Skeletal muscle tissue (tissue), 4 donors: ENCODE measurements around the gene PRXL2A. TPM values are rescaled to one million over a fixed set of nuclear protein-coding genes. Genes with fewer than 3 reads are reported as not detected.

ENCODE experiments used
- H3K27ac ChIP-seq: one replicate; pipeline ENCODE4 v1.7.0; 2013; ENCODE audit warnings: mild to moderate bottlenecking, low read depth, low read length, inconsistent platforms
- H3K27me3 ChIP-seq, 3 donors: one replicate each; pipeline ENCODE4 v1.7.0; 2013; ENCODE audit warnings: low read length in 3 of 3; ENCODE audit not compliant: control insufficient read depth in 3 of 3, insufficient read depth in 3 of 3
- H3K36me3 ChIP-seq, 3 donors: one replicate each; pipeline ENCODE4 v1.7.0; 2013; ENCODE audit warnings: low read length in 3 of 3; ENCODE audit not compliant: control insufficient read depth in 3 of 3, insufficient read depth in 3 of 3
- H3K4me1 ChIP-seq, 3 donors: one replicate each; pipeline ENCODE4 v1.7.0; 2013; ENCODE audit warnings: low read length in 3 of 3, mild to moderate bottlenecking in 3 of 3; ENCODE audit not compliant: control insufficient read depth in 3 of 3, insufficient read depth in 3 of 3
- H3K4me3 ChIP-seq, 3 donors: one replicate each; pipeline ENCODE4 v1.7.0; 2013; ENCODE audit warnings: low read length in 3 of 3
- H3K9ac ChIP-seq, 3 donors: one replicate each; pipeline ENCODE4 v1.7.0; 2013; ENCODE audit warnings: low read length in 3 of 3, mild to moderate bottlenecking in 3 of 3, moderate library complexity in 2 of 3, low read depth in 1 of 3
- H3K9me3 ChIP-seq, 3 donors: one replicate each; pipeline ENCODE4 v1.7.0; 2013; ENCODE audit warnings: low read length in 3 of 3; ENCODE audit not compliant: control insufficient read depth in 3 of 3
- total RNA-seq: library from RNA; depleted of rRNA; stranded (reverse); fragments of >200 nt; gene quantifications from one replicate; pipeline ENCODE4 v1.2.3, GENCODE V29; 2014
- donor health status: Osteomylitis.

PRXL2A gene
- total RNA-seq, 1 donor from 2014 or later: 19.3 TPM

GRCh38 chr10:80458638-80459037 lies 50.3 kb downstream of the PRXL2A start:
- Histone ChIP-seq H3K4me1 (peaks cover 71 to 77% (median 75%) of the 10 kb centered on the region in 3 donors), H3K4me3 (no peak overlapping the region), H3K36me3 (peaks cover 0 to 2% (median 0%) of the 10 kb centered on the region in 3 donors), H3K9ac (peak overlapping the region in 1 of 3 donors; percentile 35), H3K27ac (peak overlapping the region; percentile 63), H3K27me3 (no peaks in the 10 kb centered on the region), H3K9me3 (no peaks in the 10 kb centered on the region)

- H3K27me3 ChIP-seq: no peaks in the 10 kb centered on the region
- peak overlapping the region in 2 of 3 donors; percentile 22 to 54 for H3K9ac ChIP-seq
- no peaks in the 10 kb centered on the region for H3K9me3 ChIP-seq
- H3K4me3 ChIP-seq: peak overlapping the region; percentile 6 to 17 (median 16)
- H3K36me3 ChIP-seq: peaks cover 0 to 2% (median 0%) of the 10 kb centered on the region in 3 donors
- peaks cover 77 to 82% (median 80%) of the 10 kb centered on the region in 3 donors for H3K4me1 ChIP-seq
- peak overlapping the region; percentile 63 for H3K27ac ChIP-seq
These were observed 50.9 kb downstream of the PRXL2A start for GRCh38 chr10:80459047-80459865.

- peak overlapping the region; percentile 4 to 33 (median 31) for H3K4me3 ChIP-seq
These were observed 52.3 kb downstream of the PRXL2A start for GRCh38 chr10:80460399-80461207.

GRCh38 chr10:80461208-80462183 lies 53.1 kb downstream of the PRXL2A start:
- Histone ChIP-seq H3K27ac (peak overlapping the region; percentile 49), H3K4me3 (peak overlapping the region in 1 of 3 donors; percentile 33), H3K9me3 (no peaks in the 10 kb centered on the region), H3K4me1 (peaks cover 84 to 86% (median 85%) of the 10 kb centered on the region in 3 donors), H3K36me3 (peaks cover 0 to 2% (median 0%) of the 10 kb centered on the region in 3 donors), H3K9ac (peak overlapping the region in 2 of 3 donors; percentile 51 to 69), H3K27me3 (no peaks in the 10 kb centered on the region)

More at GRCh38 chr10:80460399-80461207, 52.3 kb downstream of the PRXL2A start:
- peaks cover 0 to 2% (median 0%) of the 10 kb centered on the region in 3 donors for H3K36me3 ChIP-seq
- peaks cover 86 to 88% (median 86%) of the 10 kb centered on the region in 3 donors for H3K4me1 ChIP-seq
- H3K27ac ChIP-seq: peak overlapping the region; percentile 49
- H3K9me3 ChIP-seq: no peaks in the 10 kb centered on the region
- H3K9ac ChIP-seq: peak overlapping the region; percentile 24 to 69 (median 51)
- H3K27me3 ChIP-seq: no peaks in the 10 kb centered on the region

- peaks cover 83 to 90% (median 86%) of the 10 kb centered on the region in 3 donors for H3K4me1 ChIP-seq
- H3K27ac ChIP-seq: peak overlapping the region; percentile 28
- peaks cover 0 to 2% (median 0%) of the 10 kb centered on the region in 3 donors for H3K36me3 ChIP-seq
- H3K4me3 ChIP-seq: peak overlapping the region in 2 of 3 donors; percentile 32 to 35
- H3K27me3 ChIP-seq: no peaks in the 10 kb centered on the region
- H3K9ac ChIP-seq: peak overlapping the region in 1 of 3 donors; percentile 45
- no peaks in the 10 kb centered on the region for H3K9me3 ChIP-seq
These were observed 54.1 kb downstream of the PRXL2A start for GRCh38 chr10:80462299-80462980.

- Histone ChIP-seq H3K4me3 (peak overlapping the region in 1 of 3 donors; percentile 35), H3K36me3 (no peaks in the 10 kb centered on the region), H3K27me3 (no peaks in the 10 kb centered on the region), H3K27ac (peak overlapping the region; percentile 28), H3K9ac (peak overlapping the region in 1 of 3 donors; percentile 45), H3K9me3 (no peaks in the 10 kb centered on the region), H3K4me1 (peaks cover 82 to 88% (median 86%) of the 10 kb centered on the region in 3 donors)
These were observed 54.8 kb downstream of the PRXL2A start for GRCh38 chr10:80462981-80463741.

- Histone ChIP-seq H3K36me3 (no peaks in the 10 kb centered on the region), H3K9ac (peak overlapping the region in 2 of 3 donors; percentile 22 to 41), H3K4me1 (peaks cover 82 to 89% (median 83%) of the 10 kb centered on the region in 3 donors), H3K9me3 (no peaks in the 10 kb centered on the region), H3K27me3 (no peaks in the 10 kb centered on the region), H3K27ac (peak overlapping the region; percentile 69), H3K4me3 (peak overlapping the region in 1 of 3 donors; percentile 23)
These were observed 55.5 kb downstream of the PRXL2A start for GRCh38 chr10:80463868-80464267.
